ENCODE data around the gene TMEM50B.
"Not testable (repeated sequence)": the region's sequence is repeated elsewhere in the genome, so short reads cannot be mapped to it uniquely, and the experiment has no call there.

TMEM50B gene

GRCh38 chr21:33477066-33477465, 2.7 kb downstream of the TMEM50B start:
- no peak for DNase-seq

DNA sequence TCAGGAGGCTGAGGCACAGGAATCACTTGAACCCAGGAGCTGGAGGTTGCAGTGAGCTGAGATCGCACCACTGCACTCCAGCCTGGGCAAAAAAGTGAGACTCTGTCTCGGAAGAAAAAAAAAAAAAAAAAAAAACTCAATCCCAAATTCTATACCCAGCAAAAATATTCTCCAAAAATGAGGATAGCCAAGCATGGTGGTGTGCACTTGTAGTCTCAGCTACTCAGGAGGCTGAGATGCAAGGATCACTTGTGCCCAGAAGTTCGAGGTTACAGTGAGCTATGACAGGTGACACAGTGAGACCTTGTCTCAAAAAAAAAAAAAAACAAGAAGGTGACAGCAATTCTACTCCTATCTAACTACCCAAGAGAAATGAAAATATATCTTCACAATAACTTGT, 6.4 kb downstream of the TMEM50B start:
- no peak for DNase-seq

DNA sequence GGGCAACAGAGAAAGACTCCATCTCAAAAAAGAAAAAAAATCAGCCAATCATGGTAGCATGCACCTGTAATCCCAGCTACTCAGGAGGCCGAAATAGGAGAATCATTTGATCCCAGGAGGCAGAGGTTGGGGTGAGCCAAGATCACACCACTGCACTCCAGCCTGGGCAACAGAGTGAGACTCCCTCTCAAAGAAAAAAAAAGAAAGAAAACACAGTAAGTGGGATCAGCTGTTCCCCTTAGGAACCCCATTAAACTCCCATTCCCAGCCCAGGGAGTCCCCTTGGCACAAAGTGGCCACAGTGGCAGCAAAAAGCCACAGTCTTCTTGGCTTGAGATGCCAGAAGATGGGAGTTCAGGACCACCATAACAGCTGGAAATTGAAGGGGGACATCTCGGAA, 9.1 kb downstream of the TMEM50B start:
- DNase-seq = no peak

DNA sequence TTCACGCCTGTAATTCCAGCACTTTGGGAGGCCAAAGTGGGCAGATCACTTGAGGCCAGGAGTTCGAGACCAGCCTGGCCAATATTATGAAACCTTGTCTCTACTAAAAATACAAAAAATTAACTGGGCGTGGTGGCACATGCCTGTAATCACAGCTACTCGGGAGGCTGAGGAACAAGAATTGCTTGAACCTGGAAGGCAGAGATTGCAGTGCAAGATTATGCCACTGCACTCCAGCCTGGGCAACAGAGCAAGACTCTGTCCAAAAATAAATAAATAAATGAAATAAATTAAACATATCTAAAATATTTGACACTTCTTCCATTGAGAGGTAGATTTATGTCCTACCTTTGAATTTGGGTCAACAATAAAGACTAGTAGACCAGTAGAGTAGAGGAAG, 10.6 kb downstream of the TMEM50B start:
- not testable (repeated sequence) for DNase-seq

DNA sequence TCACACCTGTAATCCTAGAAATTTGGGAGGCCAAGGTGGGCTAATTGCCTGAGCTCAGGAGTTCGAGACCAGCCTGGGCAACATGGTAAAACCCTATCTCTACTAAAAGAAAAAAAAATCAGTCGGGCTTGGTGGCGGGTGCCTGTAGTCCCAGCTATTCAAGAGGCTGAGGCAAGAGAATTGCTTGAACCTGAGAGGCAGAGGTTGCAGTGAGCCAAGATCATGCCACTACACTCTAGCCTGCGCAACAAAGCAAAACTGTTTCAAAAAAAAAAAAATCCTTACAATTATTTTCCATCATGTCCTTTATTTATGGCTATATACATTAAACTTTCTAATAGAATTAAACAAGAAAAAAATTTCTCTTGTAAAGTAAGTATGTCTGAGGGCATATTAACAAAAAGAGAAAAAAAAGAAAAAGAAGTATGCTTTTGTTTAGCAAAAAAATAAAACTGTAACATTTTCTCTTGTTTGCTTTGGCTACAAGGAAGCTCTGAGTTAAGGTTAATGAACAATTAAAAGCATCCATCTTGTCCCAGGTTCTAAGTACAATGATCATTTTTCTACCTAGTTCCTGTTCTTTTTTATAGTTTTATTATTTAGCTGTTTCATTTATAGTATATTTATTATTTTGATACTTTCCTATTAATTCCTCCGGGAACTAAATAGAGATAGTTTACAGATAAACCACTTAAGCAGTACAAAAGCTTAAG, 18.1 kb downstream of the TMEM50B start:
- no peak for DNase-seq

DNA sequence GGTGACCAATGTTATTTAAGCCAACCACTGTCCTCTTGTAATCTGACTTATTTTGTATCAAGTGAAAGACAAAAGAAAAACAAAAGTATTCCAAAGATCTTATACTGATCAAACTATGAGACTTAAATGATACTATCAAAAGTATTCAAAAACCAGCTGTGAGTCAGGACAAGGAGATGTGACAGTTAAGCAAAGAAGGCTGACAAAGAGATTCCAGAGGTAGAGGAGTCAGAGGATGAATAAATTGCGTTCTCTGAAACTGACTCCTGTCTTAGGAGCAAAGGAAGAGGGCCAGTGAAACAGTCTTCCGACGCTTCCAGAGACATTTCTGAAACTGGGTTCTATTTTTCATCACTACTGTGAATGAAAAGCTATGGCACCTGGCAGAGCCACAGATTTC, 20.9 kb downstream of the TMEM50B start:
- DNase-seq = no peak

DNA sequence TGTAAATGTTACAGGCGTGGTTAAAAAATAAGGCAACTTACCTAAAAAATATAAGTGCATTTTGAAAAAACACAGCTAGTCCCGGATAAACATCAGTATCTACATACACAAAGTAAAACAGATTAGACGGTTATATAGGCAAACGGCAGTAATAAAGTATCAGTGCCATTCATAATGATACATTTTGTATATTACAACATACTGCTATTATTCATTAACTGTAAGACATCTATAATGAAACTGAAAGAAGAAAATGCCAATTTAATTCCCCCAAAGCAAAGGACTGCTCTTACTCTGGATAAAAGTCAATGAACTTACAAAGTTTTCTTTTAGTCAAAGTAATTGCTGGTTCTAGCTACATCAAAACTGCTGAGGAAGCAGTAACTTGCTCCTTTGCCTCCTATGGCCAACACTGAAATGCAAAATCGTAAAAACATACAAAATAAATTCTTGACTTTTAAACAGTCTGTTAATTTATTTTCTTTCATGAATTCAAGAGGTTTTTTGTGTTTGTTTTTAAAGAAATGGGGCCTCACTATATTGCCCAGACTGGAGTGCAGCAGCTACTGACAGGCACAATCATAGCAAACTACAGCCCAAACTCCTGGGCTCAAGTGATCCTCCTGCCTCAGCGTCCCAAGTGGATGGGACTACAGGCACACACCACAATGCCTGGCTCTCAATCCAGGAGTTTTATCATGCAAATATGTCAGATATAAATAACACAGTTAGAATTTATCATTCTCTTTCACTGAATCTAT, 23.9 kb downstream of the TMEM50B start:
- DNase-seq = no peak

GRCh38 chr21:33452362-33452761, 27.4 kb downstream of the TMEM50B start:
- no peak for DNase-seq

- DNase-seq = peak; percentile 38
These were observed 28.1 kb downstream of the TMEM50B start for GRCh38 chr21:33451634-33452071.

- no peak for DNase-seq
These were observed 30.2 kb downstream of the TMEM50B start for GRCh38 chr21:33449616-33450015.

DNA sequence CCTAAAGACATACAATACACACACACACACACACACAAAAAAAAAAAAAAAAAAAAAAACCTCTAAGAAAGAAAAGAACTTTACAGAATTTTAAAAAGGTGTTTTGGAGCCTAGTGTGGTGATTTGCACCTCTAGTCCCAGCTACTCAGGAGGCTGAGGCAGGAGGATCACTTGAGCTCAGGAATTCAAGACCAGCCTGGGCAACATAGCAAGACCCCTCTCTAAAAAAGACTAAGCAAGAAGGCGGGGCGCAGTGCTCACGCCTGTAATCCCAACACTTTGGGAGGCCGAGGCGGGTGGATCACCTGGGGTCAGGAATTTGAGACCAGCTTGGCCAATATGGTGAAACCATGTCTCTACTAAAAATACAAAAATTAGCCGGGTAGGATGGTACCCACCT, 33.2 kb downstream of the TMEM50B start:
- not testable (repeated sequence) for DNase-seq

GRCh38 chr21:33444499-33444898, 35.3 kb downstream of the TMEM50B start:
- no peak for DNase-seq

GRCh38 chr21:33443194-33443593, 36.6 kb downstream of the TMEM50B start:
- peak; percentile 65 for DNase-seq

GRCh38 chr21:33441489-33442477, 38.0 kb downstream of the TMEM50B start:
- peak; percentile 98 for DNase-seq

DNA sequence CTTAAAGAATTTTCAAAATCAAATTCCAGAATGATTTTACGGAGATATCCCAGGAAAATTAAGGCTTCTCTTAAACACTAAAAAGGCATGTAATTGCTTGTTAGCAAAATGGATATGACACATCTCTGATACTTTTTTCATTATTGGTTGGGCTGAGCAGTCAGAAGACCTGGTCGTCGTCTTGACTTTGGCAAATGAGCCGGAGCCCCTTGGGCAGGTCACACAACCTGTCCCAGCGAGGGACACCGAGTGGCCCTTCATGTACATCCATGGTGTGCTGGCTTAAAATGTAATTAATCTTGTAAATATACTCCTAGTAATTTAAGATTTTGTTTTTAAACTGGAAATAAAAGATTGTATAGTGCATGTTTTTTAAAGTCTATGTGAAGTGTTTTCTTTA, 42.6 kb downstream of the TMEM50B start:
- DNase-seq = no peak

DNA sequence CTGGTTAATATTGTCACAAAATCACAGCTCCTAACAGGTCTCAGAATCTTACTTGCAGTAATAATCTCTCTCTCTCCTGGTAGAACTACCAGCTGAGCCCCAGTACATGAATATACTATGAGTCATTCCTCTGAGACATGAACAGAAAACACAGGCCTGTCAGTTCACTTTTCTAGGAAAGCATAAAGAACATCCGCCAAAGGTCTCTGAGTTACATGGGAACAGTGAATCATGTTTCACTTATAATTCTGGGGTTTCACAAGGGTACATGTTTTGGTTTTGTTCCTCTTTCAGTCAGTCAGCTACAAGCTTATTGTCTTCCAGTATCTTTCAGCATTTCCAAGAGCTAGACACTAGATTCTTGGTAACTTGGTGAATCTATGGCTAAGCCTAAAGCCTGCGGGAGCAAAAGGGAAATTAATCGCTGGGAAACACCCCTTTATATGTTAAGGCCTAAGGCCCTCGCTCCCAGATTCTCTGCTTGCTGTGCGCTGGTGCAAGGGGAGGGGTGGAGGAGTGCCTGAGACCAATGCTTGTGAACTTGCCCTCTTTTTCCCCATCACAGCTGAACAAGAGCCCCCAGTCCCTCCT, 44.9 kb downstream of the TMEM50B start:
- peak; percentile 22 for DNase-seq

GRCh38 chr21:33433425-33434114, 46.2 kb downstream of the TMEM50B start:
- DNase-seq = no peak

- DNase-seq = no peak
These were observed 46.8 kb downstream of the TMEM50B start for GRCh38 chr21:33433001-33433400.

DNA sequence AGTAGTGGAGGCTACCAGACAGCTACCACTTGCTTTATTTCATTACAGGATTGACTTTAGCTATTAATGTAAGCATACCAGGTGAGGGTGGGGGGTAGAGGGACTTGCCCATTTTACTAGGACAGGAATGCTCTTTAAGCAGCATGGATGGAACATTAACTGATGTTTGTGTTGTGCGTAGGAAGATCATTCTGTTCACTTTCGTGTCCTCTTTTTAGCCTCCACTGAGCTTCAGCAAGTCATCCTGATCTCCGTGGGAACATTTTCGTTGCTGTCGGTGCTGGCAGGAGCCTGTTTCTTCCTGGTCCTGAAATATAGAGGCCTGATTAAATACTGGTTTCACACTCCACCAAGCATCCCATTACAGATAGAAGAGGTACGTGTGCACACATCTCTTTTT, 47.3 kb downstream of the TMEM50B start:
- DNase-seq = no peak

DNA sequence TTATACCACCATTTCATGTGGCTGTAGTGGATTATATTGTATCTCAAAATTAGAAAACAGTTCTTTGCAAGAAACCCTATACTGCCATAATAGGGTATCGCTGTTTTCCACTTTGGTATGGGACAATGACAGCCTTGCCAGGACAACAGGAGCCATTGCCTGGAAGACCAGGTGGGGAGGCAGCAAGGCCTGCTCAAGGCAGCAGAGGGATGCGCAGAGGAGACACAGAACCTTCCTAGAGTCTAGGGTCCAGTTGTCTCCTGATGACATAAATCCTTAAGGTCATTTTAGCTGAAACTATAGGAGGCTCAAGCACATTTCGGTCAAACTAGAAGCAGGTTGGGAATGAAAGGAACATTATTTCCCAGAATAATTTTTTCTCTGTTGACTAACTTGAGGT, 48.9 kb downstream of the TMEM50B start:
- no peak for DNase-seq

DNA sequence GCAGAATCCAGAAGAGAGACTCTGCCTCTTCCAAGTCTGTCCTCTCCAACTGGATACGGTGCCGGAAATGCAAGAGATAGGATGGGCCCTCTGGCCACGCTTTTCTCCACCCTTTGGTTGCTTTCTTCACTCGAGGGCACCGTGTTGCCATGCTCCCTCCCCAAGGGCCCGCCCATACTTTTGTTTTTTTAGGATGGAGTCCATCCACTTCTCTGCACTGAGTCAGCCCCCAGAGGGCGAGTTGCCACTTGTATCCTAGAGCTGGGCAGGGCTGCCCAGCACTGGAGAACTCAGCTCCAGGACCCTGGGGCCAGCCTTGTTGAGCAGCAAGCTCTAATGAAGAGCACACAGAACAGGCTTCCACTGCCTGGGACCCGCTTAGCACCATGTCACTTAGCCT, 51.1 kb downstream of the TMEM50B start:
- DNase-seq = no peak

- peak; percentile 81 for DNase-seq
These were observed 52.7 kb downstream of the TMEM50B start for GRCh38 chr21:33427051-33427450.
